NB4 (cell line): ENCODE measurements around the gene ADAMTS4.

ENCODE experiments used
- MYC ChIP-seq: IDR thresholded peaks from 2 replicates; pipeline ENCODE4 v1.6.1; 2011; ENCODE audit warnings: low read depth, low read length
- POLR2A ChIP-seq: IDR thresholded peaks from 2 replicates; pipeline ENCODE4 v1.6.1; 2011; ENCODE audit warnings: mild to moderate bottlenecking; ENCODE audit not compliant: insufficient read length; ENCODE audit errors: extremely low read depth
- TF ChIP-seq, protein P1 (sequence below): IDR thresholded peaks from one replicate; pipeline ENCODE4 v1.5.1; 2012; ENCODE audit warnings: low read depth, low read length
- TF ChIP-seq, protein P2 (sequence below): IDR thresholded peaks from 2 replicates; pipeline ENCODE4 v1.6.1; 2011; ENCODE audit warnings: low read depth, low read length

DNA sequence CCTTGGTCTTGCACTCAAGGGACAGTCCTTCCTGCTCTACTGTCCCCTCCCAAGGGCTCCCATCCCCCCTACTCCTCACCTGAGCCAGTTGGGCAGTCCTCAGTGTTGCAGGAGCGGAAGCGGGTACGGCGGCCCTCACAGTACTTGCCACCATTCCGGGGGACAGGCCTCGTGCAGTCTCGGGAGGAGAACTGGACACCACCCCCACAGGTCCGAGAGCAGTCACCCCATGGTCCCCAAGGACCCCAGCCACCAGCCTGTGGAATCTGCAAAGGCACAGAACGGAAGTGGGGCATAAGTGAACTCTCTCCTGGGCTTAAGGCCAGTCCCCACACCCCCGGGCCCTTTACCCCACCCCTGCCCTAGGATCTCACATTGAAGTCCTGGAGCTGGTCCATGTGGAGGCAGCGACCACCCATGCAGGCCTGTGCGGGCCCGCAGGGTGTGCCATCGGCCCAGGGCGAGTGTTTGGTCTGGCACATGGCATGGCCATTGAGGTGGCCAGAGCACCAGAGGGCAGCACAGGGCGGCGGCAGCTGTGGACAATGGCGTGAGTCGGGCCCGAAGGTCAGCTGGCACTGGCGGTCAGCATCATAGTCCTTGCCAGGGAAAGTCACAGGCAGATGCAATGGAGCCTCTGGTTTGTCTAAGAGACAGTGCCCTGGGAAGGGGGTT lies 5.2 kb downstream of the ADAMTS4 start:
- TF ChIP-seq, protein P1, sequence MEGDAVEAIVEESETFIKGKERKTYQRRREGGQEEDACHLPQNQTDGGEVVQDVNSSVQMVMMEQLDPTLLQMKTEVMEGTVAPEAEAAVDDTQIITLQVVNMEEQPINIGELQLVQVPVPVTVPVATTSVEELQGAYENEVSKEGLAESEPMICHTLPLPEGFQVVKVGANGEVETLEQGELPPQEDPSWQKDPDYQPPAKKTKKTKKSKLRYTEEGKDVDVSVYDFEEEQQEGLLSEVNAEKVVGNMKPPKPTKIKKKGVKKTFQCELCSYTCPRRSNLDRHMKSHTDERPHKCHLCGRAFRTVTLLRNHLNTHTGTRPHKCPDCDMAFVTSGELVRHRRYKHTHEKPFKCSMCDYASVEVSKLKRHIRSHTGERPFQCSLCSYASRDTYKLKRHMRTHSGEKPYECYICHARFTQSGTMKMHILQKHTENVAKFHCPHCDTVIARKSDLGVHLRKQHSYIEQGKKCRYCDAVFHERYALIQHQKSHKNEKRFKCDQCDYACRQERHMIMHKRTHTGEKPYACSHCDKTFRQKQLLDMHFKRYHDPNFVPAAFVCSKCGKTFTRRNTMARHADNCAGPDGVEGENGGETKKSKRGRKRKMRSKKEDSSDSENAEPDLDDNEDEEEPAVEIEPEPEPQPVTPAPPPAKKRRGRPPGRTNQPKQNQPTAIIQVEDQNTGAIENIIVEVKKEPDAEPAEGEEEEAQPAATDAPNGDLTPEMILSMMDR, result no peak
- TF ChIP-seq, protein P2, sequence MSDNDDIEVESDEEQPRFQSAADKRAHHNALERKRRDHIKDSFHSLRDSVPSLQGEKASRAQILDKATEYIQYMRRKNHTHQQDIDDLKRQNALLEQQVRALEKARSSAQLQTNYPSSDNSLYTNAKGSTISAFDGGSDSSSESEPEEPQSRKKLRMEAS, result no peak
- TF ChIP-seq POLR2A, result no peak
- TF ChIP-seq MYC, result no peak
